Left ventricle myocardium superior (tissue), 1 donor: ENCODE results near the gene GSG1L. TPM values are rescaled to one million over a fixed set of nuclear protein-coding genes. Genes with fewer than 3 reads are reported as not detected.

Experiments
- ATAC-seq: fragments of 200-7000 bp; cut with Tn5 transposase; one replicate; pipeline ENCODE4 v1.9.1; 2020; ENCODE audit warnings: mild to moderate bottlenecking, moderate library complexity
- DNase-seq: peaks from one replicate; pipeline ENCODE4 v3.0.0-alpha.2; 2020
- intact Hi-C: fragments of 100-400 bp; cut with micrococcal nuclease; formaldehyde crosslinking; loops from one replicate; pipeline ENCODE4 v1.11.0; 2022
- total RNA-seq: library from RNA; stranded (reverse); fragmentation: NEBNext Ultra II Directional; extraction: Animal tissue kit (Norgen Biotek cat#: 25700); gene quantifications from one replicate; pipeline ENCODE4 v1.2.1, GENCODE V29; 2021
- donor health status: DM: no; HTN: yes; CAD: no; lungs with severe emphysema.

The GSG1L gene
- total RNA-seq, 1 donor from 2014 or later: 1.9 TPM

- intact Hi-C loops: no loop called here
- no peak for DNase-seq
- no peak for ATAC-seq
Observed at GRCh38 chr16:27925612-27926011, 137.9 kb downstream of the GSG1L start.

GRCh38 chr16:27924411-27925118 is 138.9 kb downstream of the GSG1L start:
- intact Hi-C loops: no loop called here
- no peak for DNase-seq

GRCh38 chr16:27923751-27924150 is 139.8 kb downstream of the GSG1L start:
- no peak for ATAC-seq
- intact Hi-C loops: no loop called here
- no peak for DNase-seq

More at GRCh38 chr16:27924411-27925118, 138.9 kb downstream of the GSG1L start:
- ATAC-seq: no peak

- ATAC-seq: no peak
- DNase-seq: no peak
- intact Hi-C loops: no loop called here
Observed at GRCh38 chr16:27922433-27922832, 141.1 kb downstream of the GSG1L start.

- intact Hi-C loops: no loop called here
- no peak for DNase-seq
- ATAC-seq: no peak
Observed at GRCh38 chr16:27921134-27921533, 142.4 kb downstream of the GSG1L start.

- intact Hi-C loops: no loop called here
- DNase-seq: no peak
- ATAC-seq: no peak
Observed at GRCh38 chr16:27920391-27920891, 143.1 kb downstream of the GSG1L start.

- DNase-seq (no peak), ATAC-seq (no peak)
- intact Hi-C loops: no loop called here
Observed at GRCh38 chr16:27918755-27919154, 144.8 kb downstream of the GSG1L start.

GRCh38 chr16:27917949-27918348 is 145.6 kb downstream of the GSG1L start:
- intact Hi-C loops: no loop called here
- DNase-seq: no peak
- no peak for ATAC-seq

GRCh38 chr16:27911486-27911885 is 152.0 kb downstream of the GSG1L start:
- ATAC-seq (no peak), DNase-seq (no peak)
- intact Hi-C loops: no loop called here

- intact Hi-C loops: no loop called here
- DNase-seq (no peak), ATAC-seq (no peak)
Observed at GRCh38 chr16:27907457-27907972, 156.0 kb downstream of the GSG1L start.

GRCh38 chr16:27906883-27907282 is 156.6 kb downstream of the GSG1L start:
- intact Hi-C loops: no loop called here
- no peak for DNase-seq
- ATAC-seq: no peak

- intact Hi-C loops: no loop called here
- DNase-seq (no peak), ATAC-seq (no peak)
Observed at GRCh38 chr16:27903046-27903655, 160.4 kb downstream of the GSG1L start.

GRCh38 chr16:27902551-27902950 is 161.0 kb downstream of the GSG1L start:
- no peak for DNase-seq
- intact Hi-C loops: no loop called here
- no peak for ATAC-seq

- intact Hi-C loops: no loop called here
- DNase-seq (no peak), ATAC-seq (no peak)
Observed at GRCh38 chr16:27901956-27902355, 161.6 kb downstream of the GSG1L start.

GRCh38 chr16:27899736-27900135 is 163.8 kb downstream of the GSG1L start:
- ATAC-seq (no peak), DNase-seq (no peak)
- intact Hi-C loops: no loop called here

- ATAC-seq: no peak
- intact Hi-C loops: no loop called here
Observed at GRCh38 chr16:27894386-27894785, 169.1 kb downstream of the GSG1L start.

GRCh38 chr16:27892879-27893278 is 170.6 kb downstream of the GSG1L start:
- DNase-seq (no peak), ATAC-seq (no peak)
- intact Hi-C loops: no loop called here

More at GRCh38 chr16:27894386-27894785, 169.1 kb downstream of the GSG1L start:
- no peak for DNase-seq

- no peak for ATAC-seq
Observed at GRCh38 chr16:27890866-27891265, 172.6 kb downstream of the GSG1L start.

GRCh38 chr16:27890006-27890405 is 173.5 kb downstream of the GSG1L start:
- DNase-seq (no peak), ATAC-seq (no peak)
- intact Hi-C loops: no loop called here

More at GRCh38 chr16:27890866-27891265, 172.6 kb downstream of the GSG1L start:
- no peak for DNase-seq
- intact Hi-C loops: no loop called here

GRCh38 chr16:27883576-27883975 is 179.9 kb downstream of the GSG1L start:
- DNase-seq: no peak
- intact Hi-C loops: no loop called here
- ATAC-seq: no peak

- intact Hi-C loops: no loop called here
Observed at GRCh38 chr16:27880287-27880686, 183.2 kb downstream of the GSG1L start.

More at GRCh38 chr16:27880287-27880686, 183.2 kb downstream of the GSG1L start:
- DNase-seq (no peak), ATAC-seq (peak; percentile 22)
